RWPE1 (cell line): ENCODE results near the gene CD59.

Source experiments
- CTCF ChIA-PET: fragments of 350-600 bp; sonication (Branson Sonifier 250); formaldehyde crosslinking; extraction: SDS; loops from one replicate; lab custom pipeline; 2021; lab: Yijun Ruan, JAX
- POLR2A ChIA-PET: fragments of 400-600 bp; formaldehyde crosslinking; extraction: SDS; loops from one replicate; lab custom pipeline; 2020; ENCODE audit warnings: antibody characterized with exemption; ENCODE audit not compliant: low non-redundant PET; lab: Yijun Ruan, JAX
- DNase-seq: peaks from one replicate; pipeline ENCODE4 v3.0.0; 2012; ENCODE audit warnings: low spot score
- H3K27ac ChIP-seq: fragments of 450-650 bp; 2 replicates; pipeline ENCODE4 v1.5.1; 2017
- TF ChIP-seq, protein P1 (sequence below): fragments of 450-650 bp; conservative IDR thresholded peaks from 2 replicates; pipeline ENCODE4 v1.5.1; 2017; ENCODE audit warnings: low read depth, mild to moderate bottlenecking

The CD59 gene

DNA sequence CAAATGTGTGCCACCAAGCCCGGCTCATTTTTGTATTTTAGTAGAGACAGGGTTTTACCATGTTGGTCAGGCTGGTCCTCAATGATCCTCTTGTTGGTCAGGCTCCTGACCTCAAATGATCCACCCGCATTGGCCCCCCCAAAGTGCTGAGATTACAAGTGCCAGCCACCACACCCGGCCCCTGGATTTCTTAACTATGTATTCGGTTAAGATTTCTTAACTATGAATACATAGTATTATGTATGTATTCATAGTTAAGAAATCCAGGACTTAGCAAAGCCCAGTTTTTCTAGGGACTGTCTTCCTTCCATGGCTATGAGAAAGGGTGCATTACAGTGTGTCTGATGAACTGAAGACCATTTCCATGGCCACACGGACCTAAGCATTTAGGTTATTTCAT, 37.3 kb downstream of the CD59 start:
- H3K27ac ChIP-seq = peak overlapping the region; percentile 36; the same call in 1 of the 2 replicates
- TF ChIP-seq, protein P1, sequence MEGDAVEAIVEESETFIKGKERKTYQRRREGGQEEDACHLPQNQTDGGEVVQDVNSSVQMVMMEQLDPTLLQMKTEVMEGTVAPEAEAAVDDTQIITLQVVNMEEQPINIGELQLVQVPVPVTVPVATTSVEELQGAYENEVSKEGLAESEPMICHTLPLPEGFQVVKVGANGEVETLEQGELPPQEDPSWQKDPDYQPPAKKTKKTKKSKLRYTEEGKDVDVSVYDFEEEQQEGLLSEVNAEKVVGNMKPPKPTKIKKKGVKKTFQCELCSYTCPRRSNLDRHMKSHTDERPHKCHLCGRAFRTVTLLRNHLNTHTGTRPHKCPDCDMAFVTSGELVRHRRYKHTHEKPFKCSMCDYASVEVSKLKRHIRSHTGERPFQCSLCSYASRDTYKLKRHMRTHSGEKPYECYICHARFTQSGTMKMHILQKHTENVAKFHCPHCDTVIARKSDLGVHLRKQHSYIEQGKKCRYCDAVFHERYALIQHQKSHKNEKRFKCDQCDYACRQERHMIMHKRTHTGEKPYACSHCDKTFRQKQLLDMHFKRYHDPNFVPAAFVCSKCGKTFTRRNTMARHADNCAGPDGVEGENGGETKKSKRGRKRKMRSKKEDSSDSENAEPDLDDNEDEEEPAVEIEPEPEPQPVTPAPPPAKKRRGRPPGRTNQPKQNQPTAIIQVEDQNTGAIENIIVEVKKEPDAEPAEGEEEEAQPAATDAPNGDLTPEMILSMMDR = no peak
- CTCF ChIA-PET = no interaction called here
- POLR2A ChIA-PET = no interaction called here
- DNase-seq = no peak

DNA sequence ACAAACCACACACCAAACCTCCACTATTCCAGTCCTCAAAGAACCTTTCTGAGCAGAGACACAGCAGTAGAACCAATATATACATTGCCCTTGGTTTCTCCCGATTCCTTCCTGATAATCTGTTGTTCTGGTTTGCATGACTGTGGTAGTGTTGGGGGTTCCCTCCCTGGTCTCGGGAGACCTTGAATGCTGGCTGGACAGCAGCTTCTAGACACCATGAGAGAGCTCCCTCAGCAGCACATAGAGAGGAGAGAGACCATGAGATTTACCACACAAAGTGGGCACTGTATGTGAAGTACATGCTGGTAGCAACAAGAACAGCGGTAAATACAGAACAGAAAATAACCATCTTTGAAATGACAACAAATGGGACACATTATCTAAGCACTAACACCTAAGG, 38.2 kb downstream of the CD59 start:
- TF ChIP-seq, protein P1 = no peak
- H3K27ac ChIP-seq = no peak overlapping the region
- ChIA-PET CTCF (no interaction called here), POLR2A (interaction anchor here (0.6 kb wide), 1 partner anchor 11 kb away, joined by 3 read pairs; no protein-coding TSS in a partner anchor)
- DNase-seq = no peak

DNA sequence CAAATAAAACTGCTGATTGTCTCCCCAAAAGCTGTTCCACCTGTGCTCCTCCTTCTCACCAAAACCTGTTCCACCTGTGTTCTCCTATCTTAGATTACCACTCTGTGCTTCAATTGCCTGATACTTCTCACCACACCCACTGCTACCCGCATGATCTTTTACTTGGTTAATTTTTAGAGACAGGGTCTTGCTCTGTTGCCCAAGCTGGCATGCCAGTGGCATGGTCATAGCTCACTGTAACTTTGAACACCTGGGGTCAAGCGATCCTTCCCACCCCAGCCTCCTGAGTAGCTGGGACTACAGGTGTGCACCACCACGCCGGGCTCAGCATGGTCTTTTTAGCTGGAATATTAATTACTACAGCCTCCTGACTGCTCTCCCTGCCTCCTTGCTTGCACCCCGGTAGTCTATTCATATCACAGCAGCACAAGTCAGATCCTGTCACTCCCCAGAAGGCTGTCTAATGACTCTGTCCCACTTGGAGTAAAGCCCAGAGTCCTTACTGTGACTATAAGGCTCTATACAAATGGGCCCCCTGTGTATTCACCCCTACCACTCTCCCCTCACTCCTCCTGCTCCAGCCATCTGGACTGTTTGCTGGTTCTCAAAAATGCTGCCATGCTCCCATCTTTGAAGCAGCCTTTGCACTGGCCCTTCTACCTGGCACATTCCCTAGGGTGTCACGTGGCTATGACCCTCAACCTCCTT, 39.1 kb downstream of the CD59 start:
- TF ChIP-seq, protein P1 = no peak
- POLR2A ChIA-PET = no interaction called here
- CTCF ChIA-PET = no interaction called here
- peak overlapping the region; percentile 20; the same call in 1 of the 2 replicates for H3K27ac ChIP-seq
- DNase-seq = no peak

DNA sequence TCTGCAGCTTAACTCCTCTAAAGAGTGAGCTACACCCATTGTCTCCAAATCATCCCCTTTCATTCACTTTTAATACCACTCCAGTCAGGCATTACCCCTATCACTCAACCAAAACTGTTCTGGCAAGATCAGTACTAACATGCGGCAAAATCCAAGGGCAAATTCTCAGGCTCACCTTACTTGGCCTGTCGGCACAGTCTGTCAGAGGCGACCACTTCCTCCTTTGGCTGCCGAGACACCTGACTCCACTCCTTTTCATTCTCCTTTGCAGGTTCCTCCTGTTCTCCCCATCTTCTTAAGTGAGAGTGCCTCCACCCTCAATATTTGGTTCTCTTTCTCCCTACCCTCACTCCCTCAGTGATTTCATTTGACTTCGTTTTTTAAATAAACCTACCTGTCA, 39.8 kb downstream of the CD59 start:
- ChIA-PET CTCF (no interaction called here), POLR2A (no interaction called here)
- DNase-seq = no peak
- H3K27ac ChIP-seq = no peak overlapping the region
- TF ChIP-seq, protein P1 = no peak

DNA sequence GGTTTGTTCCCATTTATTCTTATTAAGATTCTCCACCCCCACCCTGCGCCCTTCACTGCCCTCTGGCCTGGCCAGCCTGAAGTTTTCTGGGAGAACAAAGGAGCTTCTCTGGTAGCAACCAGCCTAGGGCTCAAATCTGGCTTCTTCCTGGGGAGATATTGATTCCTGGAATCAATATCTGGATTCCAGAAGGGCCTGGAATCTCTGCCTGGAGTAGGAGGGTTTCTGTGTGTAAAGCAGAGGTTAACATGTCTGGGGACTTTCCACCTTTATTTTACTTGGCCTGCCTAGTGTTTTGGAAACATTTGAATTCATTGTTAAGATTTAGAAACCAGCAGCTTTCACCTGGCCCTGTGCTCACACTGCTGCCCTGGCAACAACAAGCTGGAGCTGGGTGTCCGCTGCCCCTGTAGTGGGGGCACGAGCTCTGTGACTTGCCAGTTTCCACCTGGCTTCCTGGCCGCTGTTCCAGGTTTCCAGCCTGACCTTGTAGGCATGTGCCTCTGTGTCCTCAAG, 41.1 kb downstream of the CD59 start:
- POLR2A ChIA-PET = no interaction called here
- no peak for DNase-seq
- CTCF ChIA-PET = interaction anchor here (0.5 to 1.0 kb wide), 2 partner anchors 14 to 163 kb away, joined by 3 read pairs; no protein-coding TSS in a partner anchor
- peak overlapping the region; percentile 30 for H3K27ac ChIP-seq
- TF ChIP-seq, protein P1 = no peak

DNA sequence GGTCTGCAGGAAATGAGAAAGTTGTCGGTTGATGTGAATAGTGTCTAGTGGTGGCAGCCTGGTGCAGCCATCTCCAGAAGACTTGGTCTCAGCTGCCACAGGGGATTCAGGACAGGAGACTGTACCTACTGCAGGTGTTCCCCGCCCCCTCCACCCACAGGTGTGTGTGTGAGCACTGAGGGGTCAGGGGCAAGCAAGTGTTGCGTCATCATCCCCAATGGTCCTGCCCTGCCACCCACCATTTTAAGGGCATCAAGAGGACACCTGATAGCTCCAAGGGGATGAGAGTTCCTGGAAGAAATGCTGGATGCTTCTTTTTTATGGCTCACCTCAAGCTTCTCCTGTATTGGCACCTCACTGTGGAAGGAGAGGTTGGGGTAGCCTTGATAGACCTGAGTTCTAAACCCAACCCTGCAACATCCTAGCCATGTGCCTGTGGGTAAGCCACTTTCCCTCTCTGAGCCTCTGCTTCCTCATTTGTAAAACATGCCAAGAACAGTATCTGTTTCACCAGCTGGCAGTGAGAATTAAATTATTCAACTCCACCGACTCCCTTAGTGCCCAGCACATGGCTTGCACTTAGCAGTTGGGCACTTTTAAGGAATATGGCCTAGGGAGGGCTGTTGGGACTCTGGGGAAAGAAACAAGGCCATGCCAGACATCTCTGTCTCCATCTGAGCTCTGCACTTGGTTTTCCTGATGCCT, 41.7 kb downstream of the CD59 start:
- peak overlapping the region; percentile 30 for H3K27ac ChIP-seq
- CTCF ChIA-PET = interaction anchor here (0.5 to 1.3 kb wide), 4 partner anchors 15 to 332 kb away, joined by 3 read pairs; no protein-coding TSS in a partner anchor
- DNase-seq = no peak
- POLR2A ChIA-PET = no interaction called here
- TF ChIP-seq, protein P1 = no peak
